Measurements from ENCODE around the gene MRPL55. TPM values are rescaled to one million over a fixed set of nuclear protein-coding genes. Genes with fewer than 3 reads are reported as not detected.

The MRPL55 gene
- total and polyA plus RNA-seq, 2 of the 4 experiments (the other 2 are of a cell fraction): 48.9 to 95.4 TPM

DNA sequence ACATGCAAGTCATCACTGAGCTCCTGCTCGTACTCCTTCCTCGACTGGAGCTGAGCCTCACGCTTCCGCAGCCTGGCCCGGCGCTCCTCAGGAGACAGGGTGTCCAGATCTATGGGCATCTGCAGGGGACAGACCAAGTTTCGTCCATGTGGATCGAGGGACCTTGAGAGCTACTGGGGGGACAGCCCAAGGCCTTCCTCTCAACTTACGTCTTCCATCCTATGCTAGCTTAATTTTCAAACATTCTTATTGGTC lies 2.4 kb downstream of the MRPL55 start:
- POLR2A ChIA-PET (ENCODE audit: unreplicated experiment): no interaction called here
- Histone ChIP-seq H4K91ac (ENCODE audit: insufficient read depth, low read depth, low read length) (no peak overlapping the region), H3K27ac (ENCODE audit: insufficient read depth, low read length) (no peak overlapping the region), H2AFZ (replicated peaks; ENCODE audit: low read length, poor library complexity) (no peak overlapping the region), H3K23ac (ENCODE audit: low read depth, low read length) (no peak overlapping the region), H2BK120ac (ENCODE audit: low read depth, low read length) (no peak overlapping the region), H3K4me3 (ENCODE audit: insufficient read depth, low read depth, low read length) (no peak overlapping the region), H4K8ac (ENCODE audit: low read depth in 2 of 2, low read length in 2 of 2) (no peak overlapping the region), H2AK5ac (ENCODE audit: low read depth, low read length) (no peak overlapping the region), H2BK20ac (ENCODE audit: low read depth, low read length) (no peak overlapping the region), H4K5ac (ENCODE audit: low read depth, low read length) (no peak overlapping the region), H3K18ac (ENCODE audit: low read depth, low read length) (no peak overlapping the region), H3K9me1 (ENCODE audit: insufficient read depth, low read length) (peaks cover 7% of the 10 kb centered on the region), H3K79me1 (ENCODE audit: low read depth in 1 of 2, low read length in 2 of 2) (peaks cover 14 to 47% of the 10 kb centered on the region in 2 experiments; a peak in 3 of 4 replicates), H2AK9ac (replicated peaks; ENCODE audit: low read depth, low read length, poor library complexity) (no peak overlapping the region), H3K36me3 (ENCODE audit: control insufficient read depth, insufficient read depth, low read length) (peaks cover 13% of the 10 kb centered on the region), H2BK15ac (ENCODE audit: low read depth, low read length) (no peak overlapping the region), H3K4me1 (ENCODE audit: control insufficient read depth, insufficient read depth, low read length) (peaks cover 8% of the 10 kb centered on the region), H3K9ac (ENCODE audit: low read depth, low read length) (no peak overlapping the region), H2BK5ac (ENCODE audit: low read depth, low read length, poor library complexity, severe bottlenecking) (no peak overlapping the region), H3K9me3 (ENCODE audit: control insufficient read depth, insufficient read depth, low read length) (no peaks in the 10 kb centered on the region), H4K20me1 (ENCODE audit: insufficient read depth, low read length) (peaks cover 1% of the 10 kb centered on the region; the same call in 1 of the 2 replicates), H3K4me2 (ENCODE audit: low read depth, low read length) (no peak overlapping the region), H3K14ac (replicated peaks; ENCODE audit: low read depth, low read length) (no peak overlapping the region), H3K4ac (ENCODE audit: low read depth, low read length) (no peak overlapping the region), H3K27me3 (ENCODE audit: control insufficient read depth, insufficient read depth, low read length) (no peaks in the 10 kb centered on the region), H3K56ac (ENCODE audit: extremely low read depth, insufficient read depth, low read length) (no peak overlapping the region)
- no TSS peak for BruUV-seq (replicated peaks)
- ATAC-seq (ENCODE audit: low read depth) (no peak), DNase-seq (no peak)
- intact Hi-C loops (cut with micrococcal nuclease) (no loop called here), dilution Hi-C loops (cut with HindIII; ENCODE audit: low sequenced_read_pairs, unreplicated experiment) (no loop called here), in situ Hi-C loops (cut with MboI; ENCODE audit: low sequenced_read_pairs) (no loop called here)
- 63% methylated on average over 2 of the region's 9 CpGs; no CpG with 5 or more reads in 1 of the 2 experiments for WGBS, 2 experiments (ENCODE audit: extremely low coverage in 2 of 2, insufficient read length in 1 of 2)
- CTCF ChIA-PET: no interaction called here
- TF ChIP-seq MAFK (IDR thresholded peaks at IDR 0.05; ENCODE audit: low read depth, low read length) (no peak), NFE2L2 (IDR thresholded peaks at IDR 0.05; ENCODE audit: low read depth, low read length) (no peak), MXI1 (IDR thresholded peaks at IDR 0.05; ENCODE audit: borderline replicate concordance, low read depth, low read length) (no peak), SMC3 (IDR thresholded peaks at IDR 0.05; ENCODE audit: low read depth, low read length) (no peak), CEBPB (IDR thresholded peaks at IDR 0.05; ENCODE audit: low read depth, low read length) (no peak), RAD21 (IDR thresholded peaks at IDR 0.05; ENCODE audit: low read length) (no peak), RCOR1 (IDR thresholded peaks at IDR 0.05; ENCODE audit: insufficient replicate concordance, low read length) (no peak), CHD1 (IDR thresholded peaks at IDR 0.05; ENCODE audit: low read depth, low read length) (no peak), POLR2A (IDR thresholded peaks at IDR 0.05; ENCODE audit: low read depth, low read length) (no peak), BHLHE40 (IDR thresholded peaks at IDR 0.05; ENCODE audit: low read depth, low read length) (no peak)
- TF ChIP-seq, protein P1, sequence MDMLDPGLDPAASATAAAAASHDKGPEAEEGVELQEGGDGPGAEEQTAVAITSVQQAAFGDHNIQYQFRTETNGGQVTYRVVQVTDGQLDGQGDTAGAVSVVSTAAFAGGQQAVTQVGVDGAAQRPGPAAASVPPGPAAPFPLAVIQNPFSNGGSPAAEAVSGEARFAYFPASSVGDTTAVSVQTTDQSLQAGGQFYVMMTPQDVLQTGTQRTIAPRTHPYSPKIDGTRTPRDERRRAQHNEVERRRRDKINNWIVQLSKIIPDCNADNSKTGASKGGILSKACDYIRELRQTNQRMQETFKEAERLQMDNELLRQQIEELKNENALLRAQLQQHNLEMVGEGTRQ (IDR thresholded peaks at IDR 0.05; ENCODE audit: low read depth, low read length): no peak
